Measurements from ENCODE around the gene SZT2.
"Not testable (repeated sequence)": the region's sequence is repeated elsewhere in the genome, so short reads cannot be mapped to it uniquely, and the experiment has no call there.

SZT2 gene

DNA sequence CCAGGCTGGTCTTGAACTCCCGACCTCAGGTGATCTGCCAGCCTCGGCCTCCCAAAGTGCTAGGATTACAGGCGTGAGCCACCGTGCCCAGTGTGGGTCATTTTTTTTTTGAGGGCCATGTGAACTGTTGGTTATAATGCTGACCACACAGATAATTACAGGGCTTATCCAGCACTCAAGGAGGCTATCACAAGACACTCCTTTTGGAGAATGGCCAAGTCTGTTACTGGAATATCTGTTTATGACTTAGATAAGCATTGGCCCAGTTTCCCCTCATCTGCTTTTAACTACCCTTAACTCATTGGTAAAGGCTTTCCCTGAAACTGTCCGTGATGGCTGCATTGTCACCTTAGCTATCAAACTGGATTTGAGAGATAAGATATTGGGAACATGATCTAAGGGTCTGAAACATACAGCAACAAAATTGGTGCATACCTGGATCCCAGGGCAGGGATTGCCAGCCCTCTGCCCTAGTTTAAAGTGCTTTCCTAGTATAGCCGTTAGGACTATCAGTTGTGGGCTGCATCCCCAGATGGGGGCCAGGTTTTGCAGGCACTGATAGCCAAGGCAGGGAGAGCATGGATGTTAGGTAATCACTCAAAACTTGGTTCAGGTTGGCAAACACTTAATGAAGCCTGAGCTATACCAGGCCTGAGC is 15.6 kb downstream of the SZT2 start:
- Histone ChIP-seq H3K9ac (ENCODE audit: low read length) (no peak overlapping the region), H3K4me3 (ENCODE audit: low read length) (no peak overlapping the region), H3K4me1 (ENCODE audit: control insufficient read depth, insufficient read depth, low read length) (no peaks in the 10 kb centered on the region), H3K27ac (ENCODE audit: low read depth, low read length) (no peak overlapping the region), H3K27me3 (ENCODE audit: control insufficient read depth, insufficient read depth, low read length) (no peaks in the 10 kb centered on the region), H3K36me3 (ENCODE audit: control insufficient read depth, insufficient read depth, low read length) (peaks cover 32% of the 10 kb centered on the region)

GRCh38 chr1:43405876-43406234 is 16.2 kb downstream of the SZT2 start:
- Histone ChIP-seq H3K27ac (ENCODE audit: low read depth, low read length) (no peak overlapping the region), H3K4me1 (ENCODE audit: control insufficient read depth, insufficient read depth, low read length) (no peaks in the 10 kb centered on the region), H3K9ac (ENCODE audit: low read length) (no peak overlapping the region), H3K4me3 (ENCODE audit: low read length) (no peak overlapping the region), H3K27me3 (ENCODE audit: control insufficient read depth, insufficient read depth, low read length) (no peaks in the 10 kb centered on the region), H3K36me3 (ENCODE audit: control insufficient read depth, insufficient read depth, low read length) (peaks cover 32% of the 10 kb centered on the region)

GRCh38 chr1:43410571-43410970 is 20.9 kb downstream of the SZT2 start:
- Histone ChIP-seq H3K4me3 (ENCODE audit: low read length) (no peak overlapping the region), H3K27me3 (ENCODE audit: control insufficient read depth, insufficient read depth, low read length) (no peaks in the 10 kb centered on the region), H3K27ac (ENCODE audit: low read depth, low read length) (no peak overlapping the region), H3K4me1 (ENCODE audit: control insufficient read depth, insufficient read depth, low read length) (no peaks in the 10 kb centered on the region), H3K36me3 (ENCODE audit: control insufficient read depth, insufficient read depth, low read length) (peaks cover 12% of the 10 kb centered on the region), H3K9ac (ENCODE audit: low read length) (no peak overlapping the region)

DNA sequence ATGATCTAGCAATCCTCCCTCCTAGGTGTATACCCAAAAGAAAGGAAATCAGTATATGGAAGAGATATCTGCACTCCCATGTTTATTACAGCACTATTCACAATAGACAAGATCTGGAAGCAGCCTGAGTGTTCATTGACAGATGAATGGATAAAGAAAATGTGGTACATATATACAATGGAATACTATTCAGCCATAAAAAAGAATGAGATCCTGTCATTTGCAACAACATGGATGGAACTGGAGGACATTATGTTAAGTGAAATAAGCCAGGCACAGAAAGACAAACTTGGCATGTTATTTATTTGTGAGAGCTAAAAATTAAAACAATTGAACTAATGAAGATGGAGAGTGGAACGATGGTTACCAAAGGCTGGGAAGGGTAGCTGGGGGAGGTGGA is 23.7 kb downstream of the SZT2 start:
- not testable (repeated sequence) for H3K27me3 ChIP-seq (ENCODE audit: control insufficient read depth, insufficient read depth, low read length); H3K9ac ChIP-seq (ENCODE audit: low read length)

DNA sequence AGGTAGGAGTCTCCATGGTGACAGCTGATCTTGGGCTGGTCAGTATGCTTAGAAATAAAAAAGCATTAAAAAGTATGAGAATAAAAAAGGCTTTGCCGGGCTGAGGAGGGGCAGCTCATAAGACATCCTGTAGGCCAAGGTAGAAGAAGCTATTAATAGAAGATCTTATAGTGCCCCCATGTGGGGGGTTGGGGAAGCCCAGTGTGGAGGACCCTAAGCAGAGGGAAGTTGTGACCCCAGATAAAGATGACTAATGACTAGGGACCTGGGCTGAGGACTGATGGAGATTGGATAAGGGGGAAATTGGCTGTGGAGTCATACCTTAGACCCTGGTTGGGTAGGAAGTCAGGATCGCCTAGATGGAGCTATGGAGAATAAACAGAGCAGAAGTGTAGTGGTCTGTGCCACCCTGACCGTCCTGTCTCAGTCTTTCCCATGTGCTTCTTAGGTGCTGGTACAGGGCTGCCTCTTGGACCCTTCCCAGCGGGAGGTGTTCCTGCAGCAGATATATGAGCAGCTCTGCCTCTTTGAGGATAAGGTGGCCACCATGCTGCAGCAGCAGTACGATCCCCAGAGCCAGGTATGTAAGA is 25.0 kb downstream of the SZT2 start:
- Histone ChIP-seq H3K27me3 (ENCODE audit: control insufficient read depth, insufficient read depth, low read length) (no peaks in the 10 kb centered on the region), H3K4me3 (ENCODE audit: low read length) (no peak overlapping the region), H3K4me1 (ENCODE audit: control insufficient read depth, insufficient read depth, low read length) (no peaks in the 10 kb centered on the region), H3K9ac (ENCODE audit: low read length) (no peak overlapping the region), H3K27ac (ENCODE audit: low read depth, low read length) (no peak overlapping the region), H3K36me3 (ENCODE audit: control insufficient read depth, insufficient read depth, low read length) (peaks cover 24% of the 10 kb centered on the region)

More for the DNA sequence above, 23.7 kb downstream of the SZT2 start:
- not testable (repeated sequence) for H3K27ac ChIP-seq (ENCODE audit: low read depth, low read length); H3K4me3 ChIP-seq (ENCODE audit: low read length); H3K4me1 ChIP-seq (ENCODE audit: control insufficient read depth, insufficient read depth, low read length)
- H3K36me3 ChIP-seq (ENCODE audit: control insufficient read depth, insufficient read depth, low read length) = peaks cover 13% of the 10 kb centered on the region

DNA sequence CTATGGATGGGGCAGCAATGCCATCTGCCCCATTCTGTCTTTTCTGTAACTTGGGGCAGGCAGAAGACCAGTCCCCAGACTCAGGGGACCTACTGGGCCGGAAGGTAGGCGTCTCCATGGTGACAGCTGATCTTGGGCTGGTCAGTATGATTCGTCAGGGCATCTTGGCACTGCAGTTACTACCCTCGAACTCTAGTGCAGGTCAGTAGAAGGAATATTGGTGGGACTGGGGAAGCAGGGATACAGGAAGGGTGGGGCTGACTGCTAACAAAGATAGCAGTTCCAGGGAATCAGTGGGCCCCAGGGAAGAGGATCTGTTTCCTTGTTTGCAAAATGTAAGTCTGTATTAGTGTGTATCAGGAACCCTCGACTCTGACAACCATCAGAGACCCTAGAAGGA is 26.2 kb downstream of the SZT2 start:
- peaks cover 36% of the 10 kb centered on the region for H3K36me3 ChIP-seq (ENCODE audit: control insufficient read depth, insufficient read depth, low read length)
- H3K4me3 ChIP-seq (ENCODE audit: low read length) = no peak overlapping the region
- no peak overlapping the region for H3K9ac ChIP-seq (ENCODE audit: low read length)
- no peaks in the 10 kb centered on the region for H3K4me1 ChIP-seq (ENCODE audit: control insufficient read depth, insufficient read depth, low read length)
- no peaks in the 10 kb centered on the region for H3K27me3 ChIP-seq (ENCODE audit: control insufficient read depth, insufficient read depth, low read length)
- no peak overlapping the region for H3K27ac ChIP-seq (ENCODE audit: low read depth, low read length)

DNA sequence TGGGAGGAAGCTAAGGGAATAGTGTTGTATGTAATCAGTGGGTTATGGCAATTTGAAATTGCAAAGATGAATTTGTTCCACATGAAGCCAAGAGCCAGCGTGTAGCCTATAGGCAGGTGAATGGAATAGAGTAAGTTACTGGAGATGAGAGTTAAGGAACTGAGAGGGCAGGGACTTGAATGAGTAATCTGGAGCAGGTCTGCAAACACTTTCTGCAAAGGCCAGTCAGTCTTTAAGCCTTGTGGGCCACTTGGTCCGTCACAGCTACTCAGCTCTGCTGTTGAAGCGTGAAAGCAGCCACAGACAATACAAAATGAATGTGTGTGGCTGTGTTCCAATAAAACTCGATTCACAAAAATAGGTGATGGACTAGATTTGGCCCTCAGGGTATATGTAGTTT is 29.2 kb downstream of the SZT2 start:
- no peaks in the 10 kb centered on the region for H3K27me3 ChIP-seq (ENCODE audit: control insufficient read depth, insufficient read depth, low read length)
- H3K4me3 ChIP-seq (ENCODE audit: low read length) = no peak overlapping the region
- no peak overlapping the region for H3K27ac ChIP-seq (ENCODE audit: low read depth, low read length)
- no peaks in the 10 kb centered on the region for H3K4me1 ChIP-seq (ENCODE audit: control insufficient read depth, insufficient read depth, low read length)
- no peak overlapping the region for H3K9ac ChIP-seq (ENCODE audit: low read length)
- peaks cover 55% of the 10 kb centered on the region for H3K36me3 ChIP-seq (ENCODE audit: control insufficient read depth, insufficient read depth, low read length)

GRCh38 chr1:43419627-43420425 is 30.1 kb downstream of the SZT2 start:
- Histone ChIP-seq H3K9ac (ENCODE audit: low read length) (no peak overlapping the region), H3K27me3 (ENCODE audit: control insufficient read depth, insufficient read depth, low read length) (no peaks in the 10 kb centered on the region), H3K4me1 (ENCODE audit: control insufficient read depth, insufficient read depth, low read length) (no peaks in the 10 kb centered on the region), H3K27ac (ENCODE audit: low read depth, low read length) (no peak overlapping the region), H3K36me3 (ENCODE audit: control insufficient read depth, insufficient read depth, low read length) (peaks cover 58% of the 10 kb centered on the region), H3K4me3 (ENCODE audit: low read length) (no peak overlapping the region)

DNA sequence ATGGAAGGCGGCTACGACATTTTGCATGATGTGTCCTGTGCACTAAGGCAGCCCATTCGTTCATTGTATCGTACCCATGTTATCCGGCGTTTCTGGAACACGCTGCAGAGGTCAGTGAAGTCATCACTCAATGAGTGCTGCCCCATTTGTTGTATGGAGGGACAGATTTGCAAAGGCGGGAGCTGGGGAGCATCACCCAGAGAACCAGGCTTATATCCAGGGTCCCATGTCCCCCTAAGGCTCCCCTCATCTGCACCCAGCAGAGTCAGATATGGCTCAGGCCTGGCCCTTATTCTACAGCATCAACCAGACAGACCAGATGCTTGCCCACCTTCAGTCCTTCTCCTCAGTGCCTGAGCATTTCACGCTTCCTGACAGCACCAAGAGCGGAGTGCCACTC is 31.2 kb downstream of the SZT2 start:
- peaks cover 67% of the 10 kb centered on the region for H3K36me3 ChIP-seq (ENCODE audit: control insufficient read depth, insufficient read depth, low read length)
- H3K27me3 ChIP-seq (ENCODE audit: control insufficient read depth, insufficient read depth, low read length) = no peaks in the 10 kb centered on the region
- H3K4me3 ChIP-seq (ENCODE audit: low read length) = no peak overlapping the region
- no peaks in the 10 kb centered on the region for H3K4me1 ChIP-seq (ENCODE audit: control insufficient read depth, insufficient read depth, low read length)
- H3K27ac ChIP-seq (ENCODE audit: low read depth, low read length) = no peak overlapping the region
- no peak overlapping the region for H3K9ac ChIP-seq (ENCODE audit: low read length)

- Histone ChIP-seq H3K27ac (ENCODE audit: low read depth, low read length) (no peak overlapping the region), H3K4me3 (ENCODE audit: low read length) (no peak overlapping the region), H3K4me1 (ENCODE audit: control insufficient read depth, insufficient read depth, low read length) (no peaks in the 10 kb centered on the region), H3K27me3 (ENCODE audit: control insufficient read depth, insufficient read depth, low read length) (no peaks in the 10 kb centered on the region), H3K36me3 (ENCODE audit: control insufficient read depth, insufficient read depth, low read length) (peaks cover 69% of the 10 kb centered on the region), H3K9ac (ENCODE audit: low read length) (no peak overlapping the region)
Observed at GRCh38 chr1:43421396-43421795, 31.7 kb downstream of the SZT2 start.

GRCh38 chr1:43421976-43422750 is 32.5 kb downstream of the SZT2 start:
- no peak overlapping the region for H3K4me3 ChIP-seq (ENCODE audit: low read length)
- peaks cover 71% of the 10 kb centered on the region for H3K36me3 ChIP-seq (ENCODE audit: control insufficient read depth, insufficient read depth, low read length)
- no peaks in the 10 kb centered on the region for H3K27me3 ChIP-seq (ENCODE audit: control insufficient read depth, insufficient read depth, low read length)
- H3K9ac ChIP-seq (ENCODE audit: low read length) = no peak overlapping the region
- H3K27ac ChIP-seq (ENCODE audit: low read depth, low read length) = no peak overlapping the region
- H3K4me1 ChIP-seq (ENCODE audit: control insufficient read depth, insufficient read depth, low read length) = no peaks in the 10 kb centered on the region

DNA sequence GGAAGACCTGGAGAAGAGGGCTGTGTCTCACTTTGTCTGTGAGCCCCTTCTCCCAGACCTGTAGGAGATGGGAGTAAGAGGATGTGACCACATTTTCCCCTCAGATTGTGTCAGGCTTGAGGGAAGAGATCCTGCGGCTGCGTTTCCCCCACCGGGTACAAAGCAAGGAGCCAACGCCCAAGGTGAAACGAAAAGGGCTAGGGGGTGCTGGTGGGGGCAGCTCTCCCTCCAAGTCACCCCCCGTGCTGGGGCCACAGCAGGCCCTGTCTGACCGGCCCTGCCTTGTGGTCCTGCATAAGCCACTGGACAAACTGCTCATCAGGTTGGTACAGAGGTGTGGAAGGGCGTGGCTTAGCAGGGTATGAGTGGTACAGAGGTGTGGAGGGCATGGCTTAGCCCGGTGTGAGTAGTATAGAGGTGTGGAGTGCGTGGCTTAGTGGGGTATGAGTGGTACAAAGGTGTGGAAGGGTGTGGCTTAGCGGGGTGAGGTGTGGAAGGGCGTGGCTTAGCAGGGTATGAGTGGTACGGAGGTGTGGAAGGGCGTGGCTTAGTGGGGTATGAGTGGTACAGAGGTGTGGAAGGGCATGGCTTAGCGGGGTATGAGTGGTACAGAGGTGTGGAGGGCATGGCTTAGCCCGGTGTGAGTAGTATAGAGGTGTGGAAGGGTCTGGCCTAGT is 33.4 kb downstream of the SZT2 start:
- Histone ChIP-seq H3K4me1 (ENCODE audit: control insufficient read depth, insufficient read depth, low read length) (no peaks in the 10 kb centered on the region), H3K27me3 (ENCODE audit: control insufficient read depth, insufficient read depth, low read length) (no peaks in the 10 kb centered on the region), H3K36me3 (ENCODE audit: control insufficient read depth, insufficient read depth, low read length) (peaks cover 80% of the 10 kb centered on the region), H3K27ac (ENCODE audit: low read depth, low read length) (no peak overlapping the region), H3K4me3 (ENCODE audit: low read length) (no peak overlapping the region), H3K9ac (ENCODE audit: low read length) (no peak overlapping the region)

Data from rectal smooth muscle tissue (tissue), 1 donor.